Activated T-cell treated with anti-CD3 and anti-CD28 coated beads, Interleukin-2, amount 50 U/mL, for 72 hours (primary cell): ENCODE data around the gene FKBP9. TPM values are rescaled to one million over a fixed set of nuclear protein-coding genes. Genes with fewer than 3 reads are reported as not detected.

Source experiments
- ATAC-seq, 2 donors: fragments of 150-1000 bp; cut with Tn5 transposase; replicated peaks in 1 of 2; 2 replicates each; pipeline ENCODE4 v1.10.0; 2021; ENCODE audit warnings: moderate library complexity in 2 of 2, mild to moderate bottlenecking in 1 of 2
- DNase-seq, 2 donors: peaks; one replicate each; pipeline ENCODE4 v3.0.0; 2021 to 2022; ENCODE audit warnings: mixed read lengths in 1 of 2
- H3K27ac Mint-ChIP-seq: one replicate; pipeline ENCODE4 v1.8.0; 2022; ENCODE audit warnings: mild to moderate bottlenecking, moderate library complexity, mixed read lengths
- H3K27me3 Mint-ChIP-seq: one replicate; pipeline ENCODE4 v1.8.0; 2022; ENCODE audit warnings: low read depth, mixed read lengths
- H3K36me3 Mint-ChIP-seq, 2 donors: one replicate each; pipeline ENCODE4 v1.8.0; 2022; ENCODE audit warnings: mixed read lengths in 2 of 2, mild to moderate bottlenecking in 1 of 2; ENCODE audit not compliant: insufficient read depth in 2 of 2
- H3K4me1 Mint-ChIP-seq: one replicate; pipeline ENCODE4 v1.8.0; 2022; ENCODE audit warnings: low read depth, mixed read lengths
- H3K4me3 Mint-ChIP-seq, 2 donors: one replicate each; pipeline ENCODE4 v1.8.0; 2022; ENCODE audit warnings: mild to moderate bottlenecking in 2 of 2, mixed read lengths in 2 of 2, moderate library complexity in 2 of 2
- H3K9me3 Mint-ChIP-seq, 2 donors: one replicate each; pipeline ENCODE4 v1.8.0; 2022; ENCODE audit warnings: mixed read lengths in 2 of 2
- total RNA-seq, 2 donors: library from RNA; stranded (reverse); gene quantifications; one replicate each; pipeline ENCODE4 v1.2.3, GENCODE V29; 2022

Gene FKBP9
- total RNA-seq, 2 donors from 2014 or later: 0.84 to 1.7 TPM

- no peaks in the 10 kb centered on the region for H3K9me3 Mint-ChIP-seq
- no peak for ATAC-seq
- peak overlapping the region; percentile 31 for H3K27ac Mint-ChIP-seq
- no peak for DNase-seq
- no peaks in the 10 kb centered on the region for H3K27me3 Mint-ChIP-seq
- peak overlapping the region in 1 of 2 donors; percentile 37 for H3K4me3 Mint-ChIP-seq
- H3K4me1 Mint-ChIP-seq: peaks cover 63% of the 10 kb centered on the region
- no peaks in the 10 kb centered on the region for H3K36me3 Mint-ChIP-seq
Observed at GRCh38 chr7:33043501-33044400, 86.5 kb downstream of the FKBP9 start.

GRCh38 chr7:33044401-33044718 is 87.1 kb downstream of the FKBP9 start:
- DNase-seq (no peak), ATAC-seq (no peak)
- H3K27ac Mint-ChIP-seq: peak overlapping the region; percentile 31
- H3K4me1 Mint-ChIP-seq: peaks cover 63% of the 10 kb centered on the region
- H3K36me3 Mint-ChIP-seq: no peaks in the 10 kb centered on the region
- H3K27me3 Mint-ChIP-seq: no peaks in the 10 kb centered on the region
- peak overlapping the region in 1 of 2 donors; percentile 37 for H3K4me3 Mint-ChIP-seq
- no peaks in the 10 kb centered on the region for H3K9me3 Mint-ChIP-seq

GRCh38 chr7:33044986-33045385 is 87.7 kb downstream of the FKBP9 start:
- Mint-ChIP-seq H3K27ac (no peak overlapping the region), H3K36me3 (no peaks in the 10 kb centered on the region), H3K4me1 (peaks cover 59% of the 10 kb centered on the region), H3K4me3 (no peak overlapping the region), H3K9me3 (no peaks in the 10 kb centered on the region), H3K27me3 (no peaks in the 10 kb centered on the region)
- ATAC-seq (peak in 1 of 2 donors; percentile 28), DNase-seq (no peak)

GRCh38 chr7:33048257-33048656 is 91.0 kb downstream of the FKBP9 start:
- DNase-seq (no peak), ATAC-seq (no peak)
- H3K27me3 Mint-ChIP-seq: no peaks in the 10 kb centered on the region
- no peak overlapping the region for H3K4me3 Mint-ChIP-seq
- peaks cover 65% of the 10 kb centered on the region for H3K4me1 Mint-ChIP-seq
- H3K27ac Mint-ChIP-seq: no peak overlapping the region
- H3K36me3 Mint-ChIP-seq: no peaks in the 10 kb centered on the region
- no peaks in the 10 kb centered on the region for H3K9me3 Mint-ChIP-seq

GRCh38 chr7:33048704-33049103 is 91.5 kb downstream of the FKBP9 start:
- ATAC-seq (no peak), DNase-seq (no peak)
- Mint-ChIP-seq H3K27me3 (no peaks in the 10 kb centered on the region), H3K36me3 (no peaks in the 10 kb centered on the region), H3K4me3 (no peak overlapping the region), H3K27ac (no peak overlapping the region), H3K9me3 (no peaks in the 10 kb centered on the region), H3K4me1 (peaks cover 65% of the 10 kb centered on the region)

GRCh38 chr7:33050535-33051318 is 93.5 kb downstream of the FKBP9 start:
- peak; percentile 19 to 23 for DNase-seq
- ATAC-seq: peak; percentile 39 to 50
- H3K4me3 Mint-ChIP-seq: no peak overlapping the region
- peak overlapping the region; percentile 51 for H3K27ac Mint-ChIP-seq
- H3K9me3 Mint-ChIP-seq: no peaks in the 10 kb centered on the region
- H3K27me3 Mint-ChIP-seq: no peaks in the 10 kb centered on the region
- H3K36me3 Mint-ChIP-seq: peaks cover 0 to 2% of the 10 kb centered on the region in 2 donors
- H3K4me1 Mint-ChIP-seq: peaks cover 68% of the 10 kb centered on the region

- H3K4me1 Mint-ChIP-seq: peaks cover 66% of the 10 kb centered on the region
- no peak overlapping the region for H3K4me3 Mint-ChIP-seq
- no peak for ATAC-seq
Observed at GRCh38 chr7:33053721-33054120, 96.5 kb downstream of the FKBP9 start.

GRCh38 chr7:33054261-33054964 is 97.2 kb downstream of the FKBP9 start:
- H3K4me3 Mint-ChIP-seq: peak overlapping the region in 1 of 2 donors; percentile 34
- H3K4me1 Mint-ChIP-seq: peaks cover 66% of the 10 kb centered on the region
- H3K27me3 Mint-ChIP-seq: no peaks in the 10 kb centered on the region
- peaks cover 0 to 6% of the 10 kb centered on the region in 2 donors for H3K36me3 Mint-ChIP-seq
- no peaks in the 10 kb centered on the region for H3K9me3 Mint-ChIP-seq
- ATAC-seq (peak; percentile 92 to 96), DNase-seq (no peak)
- peak overlapping the region; percentile 89 for H3K27ac Mint-ChIP-seq

More at GRCh38 chr7:33053721-33054120, 96.5 kb downstream of the FKBP9 start:
- peaks cover 0 to 3% of the 10 kb centered on the region in 2 donors for H3K36me3 Mint-ChIP-seq
- no peaks in the 10 kb centered on the region for H3K9me3 Mint-ChIP-seq
- no peak for DNase-seq
- no peaks in the 10 kb centered on the region for H3K27me3 Mint-ChIP-seq
- H3K27ac Mint-ChIP-seq: peak overlapping the region; percentile 89

- peak overlapping the region; percentile 85 for H3K27ac Mint-ChIP-seq
- peak overlapping the region in 1 of 2 donors; percentile 28 for H3K4me3 Mint-ChIP-seq
- DNase-seq: no peak
- H3K4me1 Mint-ChIP-seq: peaks cover 72% of the 10 kb centered on the region
- peaks cover 0 to 10% of the 10 kb centered on the region in 2 donors for H3K36me3 Mint-ChIP-seq
- H3K27me3 Mint-ChIP-seq: no peaks in the 10 kb centered on the region
- H3K9me3 Mint-ChIP-seq: no peaks in the 10 kb centered on the region
- ATAC-seq: no peak
Observed at GRCh38 chr7:33055158-33055557, 97.9 kb downstream of the FKBP9 start.

Other genes with a start within 250 kb of the FKBP9 start
- gene KBTBD2, start 65.7 kb upstream of the FKBP9 start, total RNA-seq: 10 to 100 TPM; 30.1 to 35.9 TPM
- 10 to 100 TPM; 45.7 to 51.0 TPM for gene NT5C3A, start 105.3 kb downstream of the FKBP9 start, total RNA-seq
- 10 to 100 TPM; 20.8 to 32.2 TPM for gene RP9, start 152.0 kb downstream of the FKBP9 start, total RNA-seq
- gene BBS9, start 172.1 kb downstream of the FKBP9 start, total RNA-seq: 10 to 100 TPM; 10.8 to 13.5 TPM